Measurements from ENCODE around the gene FTHL17.

DNA sequence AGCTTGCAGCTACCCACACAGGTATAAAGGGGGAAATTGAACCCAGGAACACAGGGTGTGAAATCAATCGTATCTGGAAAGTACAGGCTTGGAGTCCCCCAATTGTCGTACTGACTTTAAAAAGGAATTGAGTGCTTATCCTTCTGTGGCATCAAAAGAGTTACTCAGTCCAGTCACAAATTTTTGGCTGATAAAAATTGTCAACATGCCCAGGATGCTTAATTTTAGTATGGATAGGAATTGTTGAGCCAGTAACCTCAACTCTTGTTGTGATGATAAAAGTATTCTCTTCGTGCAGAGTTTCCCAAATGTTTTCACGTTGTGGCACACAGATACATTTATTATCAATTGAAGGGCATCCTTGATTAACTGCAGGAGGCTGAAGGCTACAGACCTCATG lies 43.6 kb upstream of the FTHL17 start:
- no peak for TF ChIP-seq POLR2A (IDR thresholded peaks at IDR 0.05)
- TF ChIP-seq, protein P1, sequence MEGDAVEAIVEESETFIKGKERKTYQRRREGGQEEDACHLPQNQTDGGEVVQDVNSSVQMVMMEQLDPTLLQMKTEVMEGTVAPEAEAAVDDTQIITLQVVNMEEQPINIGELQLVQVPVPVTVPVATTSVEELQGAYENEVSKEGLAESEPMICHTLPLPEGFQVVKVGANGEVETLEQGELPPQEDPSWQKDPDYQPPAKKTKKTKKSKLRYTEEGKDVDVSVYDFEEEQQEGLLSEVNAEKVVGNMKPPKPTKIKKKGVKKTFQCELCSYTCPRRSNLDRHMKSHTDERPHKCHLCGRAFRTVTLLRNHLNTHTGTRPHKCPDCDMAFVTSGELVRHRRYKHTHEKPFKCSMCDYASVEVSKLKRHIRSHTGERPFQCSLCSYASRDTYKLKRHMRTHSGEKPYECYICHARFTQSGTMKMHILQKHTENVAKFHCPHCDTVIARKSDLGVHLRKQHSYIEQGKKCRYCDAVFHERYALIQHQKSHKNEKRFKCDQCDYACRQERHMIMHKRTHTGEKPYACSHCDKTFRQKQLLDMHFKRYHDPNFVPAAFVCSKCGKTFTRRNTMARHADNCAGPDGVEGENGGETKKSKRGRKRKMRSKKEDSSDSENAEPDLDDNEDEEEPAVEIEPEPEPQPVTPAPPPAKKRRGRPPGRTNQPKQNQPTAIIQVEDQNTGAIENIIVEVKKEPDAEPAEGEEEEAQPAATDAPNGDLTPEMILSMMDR (IDR thresholded peaks at IDR 0.05), result no peak
- TF ChIP-seq POLR2AphosphoS5 (IDR thresholded peaks at IDR 0.05), result no peak
- no peak for TF ChIP-seq EP300 (IDR thresholded peaks at IDR 0.05)
